SK-N-SH treated with all-trans-retinoic acid at 6 μM for 48 hours (cell line): Measurements from ENCODE around the gene ARHGEF3.
A peak's percentile ranks its signal among the peaks of the same experiment; 100 is the strongest.
"Not testable (repeated sequence)": the region's sequence is repeated elsewhere in the genome, so short reads cannot be mapped to it uniquely, and the experiment has no call there.

Source experiments
- ATAC-seq: fragments of 200-7000 bp; cut with Tn5 transposase; 3 replicates; pipeline ENCODE4 v1.9.1; 2020; ENCODE audit warnings: mild to moderate bottlenecking, moderate library complexity
- CSDC2 ChIP-seq: fragments of 250-450 bp; sonication (Bioruptor Pico); IDR thresholded peaks from 2 replicates; pipeline ENCODE4 v1.5.0; 2020; ENCODE audit warnings: mild to moderate bottlenecking, moderate library complexity
- GLIS3 ChIP-seq: fragments of 250-450 bp; sonication (Bioruptor Pico); IDR thresholded peaks from 2 replicates; pipeline ENCODE4 v1.5.0; 2020; ENCODE audit warnings: mild to moderate bottlenecking, moderate library complexity
- ISL1 ChIP-seq: fragments of 250-450 bp; sonication (Bioruptor Pico); IDR thresholded peaks from 2 replicates; pipeline ENCODE4 v2.1.2; 2022; ENCODE audit warnings: mild to moderate bottlenecking, moderate library complexity
- OSR1 ChIP-seq: fragments of 250-450 bp; sonication (Bioruptor Pico); IDR thresholded peaks from 2 replicates; pipeline ENCODE4 v1.8.0; 2022; ENCODE audit warnings: moderate library complexity, mild to moderate bottlenecking, inconsistent platforms
- PPARA ChIP-seq: fragments of 250-450 bp; sonication (Bioruptor Pico); IDR thresholded peaks from 2 replicates; pipeline ENCODE4 v1.5.0; 2020; ENCODE audit warnings: mild to moderate bottlenecking, borderline replicate concordance
- RARB ChIP-seq: fragments of 250-450 bp; sonication (Bioruptor Pico); IDR thresholded peaks from 2 replicates; pipeline ENCODE4 v1.8.0; 2021; ENCODE audit warnings: mild to moderate bottlenecking, moderate library complexity
- SNAI2 ChIP-seq: fragments of 250-450 bp; sonication (Bioruptor Pico); IDR thresholded peaks from 2 replicates; pipeline ENCODE4 v1.5.0; 2020; ENCODE audit warnings: mild to moderate bottlenecking, moderate library complexity
- TCF4 ChIP-seq: fragments of 250-450 bp; sonication (Bioruptor Pico); IDR thresholded peaks from 2 replicates; pipeline ENCODE4 v1.8.0; 2021; ENCODE audit warnings: mild to moderate bottlenecking, moderate library complexity, borderline replicate concordance
- TOX ChIP-seq: fragments of 250-450 bp; sonication (Bioruptor Pico); IDR thresholded peaks from 2 replicates; pipeline ENCODE4 v1.8.0; 2021; ENCODE audit warnings: mild to moderate bottlenecking, moderate library complexity, borderline replicate concordance
- ZC3H10 ChIP-seq: fragments of 250-450 bp; sonication (Bioruptor Pico); IDR thresholded peaks from 2 replicates; pipeline ENCODE4 v1.5.1; 2021; ENCODE audit warnings: mild to moderate bottlenecking, moderate library complexity
- ZFP3 ChIP-seq: fragments of 250-450 bp; sonication (Bioruptor Pico); IDR thresholded peaks from 2 replicates; pipeline ENCODE4 v1.5.0; 2020; ENCODE audit warnings: mild to moderate bottlenecking, moderate library complexity
- ZFP30 ChIP-seq: fragments of 450-650 bp; formaldehyde crosslinking; IDR thresholded peaks from 2 replicates; pipeline ENCODE4 v1.5.0; 2022; ENCODE audit warnings: mild to moderate bottlenecking, moderate library complexity
- ZNF565 ChIP-seq: fragments of 450-650 bp; formaldehyde crosslinking; conservative IDR thresholded peaks from 2 replicates; pipeline ENCODE4 v1.5.0; 2020; ENCODE audit warnings: low read depth, mild to moderate bottlenecking, moderate library complexity
- ZNF70 ChIP-seq: fragments of 450-650 bp; formaldehyde crosslinking; IDR thresholded peaks from 2 replicates; pipeline ENCODE4 v1.5.0; 2020; ENCODE audit warnings: mild to moderate bottlenecking, moderate library complexity
- ZNF8 ChIP-seq: fragments of 450-650 bp; formaldehyde crosslinking; IDR thresholded peaks from 2 replicates; pipeline ENCODE4 v1.5.0; 2020; ENCODE audit warnings: mild to moderate bottlenecking, moderate library complexity
- TF ChIP-seq, protein P1 (sequence below): fragments of 250-450 bp; sonication (Bioruptor Pico); IDR thresholded peaks from 2 replicates; pipeline ENCODE4 v1.8.0; 2020; ENCODE audit warnings: mild to moderate bottlenecking, moderate library complexity, borderline replicate concordance
- TF ChIP-seq, protein P2 (sequence below): fragments of 250-450 bp; sonication (Bioruptor Pico); IDR thresholded peaks from 2 replicates; pipeline ENCODE4 v1.5.1; 2021; ENCODE audit warnings: mild to moderate bottlenecking, moderate library complexity
- TF ChIP-seq, protein P3 (sequence below): fragments of 250-450 bp; sonication (Bioruptor Pico); IDR thresholded peaks from 2 replicates; pipeline ENCODE4 v1.5.1; 2020; ENCODE audit warnings: low read depth, mild to moderate bottlenecking, moderate library complexity
- TF ChIP-seq, protein P4 (sequence below): fragments of 250-450 bp; sonication (Bioruptor Pico); IDR thresholded peaks from 2 replicates; pipeline ENCODE4 v1.8.0; 2021; ENCODE audit warnings: low read depth, mild to moderate bottlenecking, moderate library complexity, borderline replicate concordance
- TF ChIP-seq, protein P5 (sequence below): fragments of 250-450 bp; sonication (Bioruptor Pico); IDR thresholded peaks from 2 replicates; pipeline ENCODE4 v1.5.0; 2020; ENCODE audit warnings: mild to moderate bottlenecking, moderate library complexity

ARHGEF3 gene

DNA sequence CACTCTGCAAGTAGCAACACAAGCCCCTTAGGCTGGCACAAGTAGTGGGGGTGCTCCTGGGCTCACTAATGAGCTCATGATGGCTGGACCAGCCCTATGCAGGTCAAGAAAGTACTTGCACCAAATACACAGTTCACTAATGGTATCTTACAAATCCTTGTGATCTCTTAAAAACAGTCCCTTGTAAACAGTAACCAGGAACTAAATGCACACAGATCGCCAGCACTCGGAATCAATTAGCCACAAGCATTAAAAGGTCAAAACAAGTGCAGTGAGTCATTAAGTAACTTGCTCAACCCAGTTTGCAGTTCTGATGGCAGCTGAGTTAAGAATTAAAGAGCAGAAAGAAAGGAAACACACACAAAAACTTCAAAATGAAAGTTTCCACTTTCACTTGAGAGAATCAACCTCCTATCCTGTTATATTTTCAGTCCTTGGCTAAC, 43.2 kb downstream of the ARHGEF3 start:
- TF ChIP-seq TCF4 (CRISPR knock-in tag) (peak; percentile 14; the same call in 1 of the 2 replicates), ISL1 (CRISPR knock-in tag) (peak; percentile 77), ZNF8 (CRISPR knock-in tag) (no peak), OSR1 (CRISPR knock-in tag) (no peak), ZNF565 (CRISPR knock-in tag) (no peak), ZFP30 (CRISPR knock-in tag) (no peak)
- TF ChIP-seq, protein P1, sequence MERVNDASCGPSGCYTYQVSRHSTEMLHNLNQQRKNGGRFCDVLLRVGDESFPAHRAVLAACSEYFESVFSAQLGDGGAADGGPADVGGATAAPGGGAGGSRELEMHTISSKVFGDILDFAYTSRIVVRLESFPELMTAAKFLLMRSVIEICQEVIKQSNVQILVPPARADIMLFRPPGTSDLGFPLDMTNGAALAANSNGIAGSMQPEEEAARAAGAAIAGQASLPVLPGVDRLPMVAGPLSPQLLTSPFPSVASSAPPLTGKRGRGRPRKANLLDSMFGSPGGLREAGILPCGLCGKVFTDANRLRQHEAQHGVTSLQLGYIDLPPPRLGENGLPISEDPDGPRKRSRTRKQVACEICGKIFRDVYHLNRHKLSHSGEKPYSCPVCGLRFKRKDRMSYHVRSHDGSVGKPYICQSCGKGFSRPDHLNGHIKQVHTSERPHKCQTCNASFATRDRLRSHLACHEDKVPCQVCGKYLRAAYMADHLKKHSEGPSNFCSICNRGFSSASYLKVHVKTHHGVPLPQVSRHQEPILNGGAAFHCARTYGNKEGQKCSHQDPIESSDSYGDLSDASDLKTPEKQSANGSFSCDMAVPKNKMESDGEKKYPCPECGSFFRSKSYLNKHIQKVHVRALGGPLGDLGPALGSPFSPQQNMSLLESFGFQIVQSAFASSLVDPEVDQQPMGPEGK (CRISPR knock-in tag) = no peak
- TF ChIP-seq, protein P2, sequence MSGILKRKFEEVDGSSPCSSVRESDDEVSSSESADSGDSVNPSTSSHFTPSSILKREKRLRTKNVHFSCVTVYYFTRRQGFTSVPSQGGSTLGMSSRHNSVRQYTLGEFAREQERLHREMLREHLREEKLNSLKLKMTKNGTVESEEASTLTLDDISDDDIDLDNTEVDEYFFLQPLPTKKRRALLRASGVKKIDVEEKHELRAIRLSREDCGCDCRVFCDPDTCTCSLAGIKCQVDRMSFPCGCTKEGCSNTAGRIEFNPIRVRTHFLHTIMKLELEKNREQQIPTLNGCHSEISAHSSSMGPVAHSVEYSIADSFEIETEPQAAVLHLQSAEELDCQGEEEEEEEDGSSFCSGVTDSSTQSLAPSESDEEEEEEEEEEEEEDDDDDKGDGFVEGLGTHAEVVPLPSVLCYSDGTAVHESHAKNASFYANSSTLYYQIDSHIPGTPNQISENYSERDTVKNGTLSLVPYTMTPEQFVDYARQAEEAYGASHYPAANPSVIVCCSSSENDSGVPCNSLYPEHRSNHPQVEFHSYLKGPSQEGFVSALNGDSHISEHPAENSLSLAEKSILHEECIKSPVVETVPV (CRISPR knock-in tag) = no peak
- TF ChIP-seq, protein P3, sequence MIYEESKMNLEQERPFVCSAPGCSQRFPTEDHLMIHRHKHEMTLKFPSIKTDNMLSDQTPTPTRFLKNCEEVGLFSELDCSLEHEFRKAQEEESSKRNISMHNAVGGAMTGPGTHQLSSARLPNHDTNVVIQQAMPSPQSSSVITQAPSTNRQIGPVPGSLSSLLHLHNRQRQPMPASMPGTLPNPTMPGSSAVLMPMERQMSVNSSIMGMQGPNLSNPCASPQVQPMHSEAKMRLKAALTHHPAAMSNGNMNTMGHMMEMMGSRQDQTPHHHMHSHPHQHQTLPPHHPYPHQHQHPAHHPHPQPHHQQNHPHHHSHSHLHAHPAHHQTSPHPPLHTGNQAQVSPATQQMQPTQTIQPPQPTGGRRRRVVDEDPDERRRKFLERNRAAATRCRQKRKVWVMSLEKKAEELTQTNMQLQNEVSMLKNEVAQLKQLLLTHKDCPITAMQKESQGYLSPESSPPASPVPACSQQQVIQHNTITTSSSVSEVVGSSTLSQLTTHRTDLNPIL = no peak
- peak; percentile 94 for ATAC-seq

DNA sequence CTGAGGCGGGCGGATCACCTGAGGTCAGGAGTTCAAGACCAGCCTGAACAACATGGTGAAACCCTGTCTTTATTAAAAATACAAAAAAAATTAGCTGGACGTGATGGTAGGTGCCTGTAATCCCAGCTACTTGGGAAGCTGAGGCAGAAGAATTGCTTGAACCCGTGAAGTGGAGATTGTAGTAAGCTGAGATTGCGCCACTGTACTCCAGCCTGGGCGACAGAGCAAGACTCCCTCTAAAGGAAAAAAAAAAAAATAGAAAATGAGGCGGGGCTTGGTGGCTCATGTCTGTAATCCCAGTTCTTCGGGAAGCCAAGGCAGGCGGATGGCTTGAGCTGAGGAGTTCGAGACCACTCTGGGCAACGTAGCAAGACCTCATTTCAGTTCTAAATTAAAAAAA, 43.7 kb downstream of the ARHGEF3 start:
- ATAC-seq = not testable (repeated sequence)

DNA sequence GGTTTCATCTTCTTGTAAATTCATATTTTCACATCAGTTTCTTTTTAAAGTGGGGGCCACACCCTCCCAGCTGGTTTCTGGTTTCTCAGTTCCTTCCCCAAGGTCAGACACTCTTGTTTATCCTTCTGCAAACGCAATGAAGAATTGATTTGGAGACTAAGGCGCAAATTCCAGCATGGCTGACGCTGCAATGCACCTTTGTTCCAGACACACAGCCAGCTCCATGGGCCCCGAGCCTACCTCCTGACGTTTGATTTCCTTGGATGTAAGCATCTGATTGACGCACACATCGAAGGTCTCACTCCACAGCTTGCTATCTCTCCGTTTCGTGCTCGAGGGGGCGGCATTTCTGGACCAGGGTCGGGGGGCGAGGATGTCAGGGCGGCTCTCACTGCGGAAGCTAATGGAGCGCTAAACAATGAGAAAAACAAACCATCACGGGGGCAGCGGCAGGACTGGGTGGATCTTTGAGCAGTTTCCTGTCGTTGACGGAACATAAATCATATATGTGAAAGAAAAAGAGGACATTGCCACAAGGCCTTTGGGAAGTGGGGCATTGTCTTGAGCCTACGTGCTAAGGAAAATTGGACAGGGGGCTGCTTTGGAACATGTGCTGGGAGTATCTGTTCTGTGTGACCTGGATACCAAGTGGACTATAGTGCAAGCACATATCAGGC, 46.9 kb downstream of the ARHGEF3 start:
- no peak for ATAC-seq
- TF ChIP-seq, protein P4, sequence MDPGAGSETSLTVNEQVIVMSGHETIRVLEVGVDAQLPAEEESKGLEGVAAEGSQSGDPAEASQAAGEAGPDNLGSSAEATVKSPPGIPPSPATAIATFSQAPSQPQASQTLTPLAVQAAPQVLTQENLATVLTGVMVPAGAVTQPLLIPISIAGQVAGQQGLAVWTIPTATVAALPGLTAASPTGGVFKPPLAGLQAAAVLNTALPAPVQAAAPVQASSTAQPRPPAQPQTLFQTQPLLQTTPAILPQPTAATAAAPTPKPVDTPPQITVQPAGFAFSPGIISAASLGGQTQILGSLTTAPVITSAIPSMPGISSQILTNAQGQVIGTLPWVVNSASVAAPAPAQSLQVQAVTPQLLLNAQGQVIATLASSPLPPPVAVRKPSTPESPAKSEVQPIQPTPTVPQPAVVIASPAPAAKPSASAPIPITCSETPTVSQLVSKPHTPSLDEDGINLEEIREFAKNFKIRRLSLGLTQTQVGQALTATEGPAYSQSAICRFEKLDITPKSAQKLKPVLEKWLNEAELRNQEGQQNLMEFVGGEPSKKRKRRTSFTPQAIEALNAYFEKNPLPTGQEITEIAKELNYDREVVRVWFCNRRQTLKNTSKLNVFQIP (CRISPR knock-in tag) = no peak
- TF ChIP-seq, protein P3 = no peak
- TF ChIP-seq, protein P1 (CRISPR knock-in tag) = no peak
- TF ChIP-seq SNAI2 (CRISPR knock-in tag) = no peak
- TF ChIP-seq ZNF70 = no peak
- TF ChIP-seq CSDC2 (CRISPR knock-in tag) = no peak
- no peak for TF ChIP-seq ZFP3 (CRISPR knock-in tag)
- no peak for TF ChIP-seq GLIS3 (CRISPR knock-in tag)
- TF ChIP-seq ZFP30 (CRISPR knock-in tag) = no peak
- TF ChIP-seq TCF4 (CRISPR knock-in tag) = no peak

DNA sequence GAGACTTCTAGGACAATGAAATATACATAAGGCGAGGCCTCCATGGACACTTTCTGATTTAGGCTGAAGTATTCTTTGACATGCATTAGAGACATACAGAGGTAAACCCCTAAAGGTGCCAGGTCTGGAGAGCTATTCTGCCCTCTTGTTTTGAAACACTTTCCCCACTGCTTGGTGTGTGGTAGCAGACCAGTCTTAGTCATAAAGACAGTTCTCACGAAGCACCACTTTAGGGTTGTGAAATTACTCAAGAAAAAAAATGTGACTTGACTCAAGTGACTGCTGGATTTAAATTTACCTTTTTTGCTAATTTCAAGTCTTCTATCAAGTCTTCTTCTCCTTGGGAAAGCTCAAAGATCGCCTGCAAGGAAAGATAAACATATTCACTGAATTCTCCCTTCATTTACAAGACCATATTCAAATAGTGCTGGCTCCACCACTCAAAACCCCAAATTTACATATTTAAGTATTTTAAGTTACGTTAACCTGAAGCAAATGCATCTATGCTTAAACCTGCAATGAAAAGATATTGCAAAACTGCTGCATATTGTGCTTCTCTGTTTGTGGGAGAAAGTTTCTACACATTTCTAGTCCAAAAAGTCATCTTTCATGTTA, 48.4 kb downstream of the ARHGEF3 start:
- no peak for ATAC-seq
- TF ChIP-seq ZC3H10 (CRISPR knock-in tag) (no peak), RARB (CRISPR knock-in tag) (no peak), ISL1 (CRISPR knock-in tag) (no peak), ZFP30 (CRISPR knock-in tag) (no peak), SNAI2 (CRISPR knock-in tag) (no peak), OSR1 (CRISPR knock-in tag) (no peak), PPARA (CRISPR knock-in tag) (no peak), TOX (no peak), TCF4 (CRISPR knock-in tag) (no peak)
- TF ChIP-seq, protein P5, sequence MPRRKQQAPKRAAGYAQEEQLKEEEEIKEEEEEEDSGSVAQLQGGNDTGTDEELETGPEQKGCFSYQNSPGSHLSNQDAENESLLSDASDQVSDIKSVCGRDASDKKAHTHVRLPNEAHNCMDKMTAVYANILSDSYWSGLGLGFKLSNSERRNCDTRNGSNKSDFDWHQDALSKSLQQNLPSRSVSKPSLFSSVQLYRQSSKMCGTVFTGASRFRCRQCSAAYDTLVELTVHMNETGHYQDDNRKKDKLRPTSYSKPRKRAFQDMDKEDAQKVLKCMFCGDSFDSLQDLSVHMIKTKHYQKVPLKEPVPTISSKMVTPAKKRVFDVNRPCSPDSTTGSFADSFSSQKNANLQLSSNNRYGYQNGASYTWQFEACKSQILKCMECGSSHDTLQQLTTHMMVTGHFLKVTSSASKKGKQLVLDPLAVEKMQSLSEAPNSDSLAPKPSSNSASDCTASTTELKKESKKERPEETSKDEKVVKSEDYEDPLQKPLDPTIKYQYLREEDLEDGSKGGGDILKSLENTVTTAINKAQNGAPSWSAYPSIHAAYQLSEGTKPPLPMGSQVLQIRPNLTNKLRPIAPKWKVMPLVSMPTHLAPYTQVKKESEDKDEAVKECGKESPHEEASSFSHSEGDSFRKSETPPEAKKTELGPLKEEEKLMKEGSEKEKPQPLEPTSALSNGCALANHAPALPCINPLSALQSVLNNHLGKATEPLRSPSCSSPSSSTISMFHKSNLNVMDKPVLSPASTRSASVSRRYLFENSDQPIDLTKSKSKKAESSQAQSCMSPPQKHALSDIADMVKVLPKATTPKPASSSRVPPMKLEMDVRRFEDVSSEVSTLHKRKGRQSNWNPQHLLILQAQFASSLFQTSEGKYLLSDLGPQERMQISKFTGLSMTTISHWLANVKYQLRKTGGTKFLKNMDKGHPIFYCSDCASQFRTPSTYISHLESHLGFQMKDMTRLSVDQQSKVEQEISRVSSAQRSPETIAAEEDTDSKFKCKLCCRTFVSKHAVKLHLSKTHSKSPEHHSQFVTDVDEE (CRISPR knock-in tag) = no peak
- TF ChIP-seq, protein P1 (CRISPR knock-in tag) = no peak
